NB4 (cell line): ENCODE data around the gene USF1.
"Not testable (repeated sequence)": the region's sequence is repeated elsewhere in the genome, so short reads cannot be mapped to it uniquely, and the experiment has no call there.

ENCODE experiments used
- DNase-seq: peaks from one replicate; pipeline ENCODE4 v3.0.0; 2010; ENCODE audit warnings: low read depth
- H3K4me3 ChIP-seq: one replicate; pipeline ENCODE4 v1.5.1; 2011; ENCODE audit warnings: mild to moderate bottlenecking, low read depth, low read length, moderate library complexity
- MYC ChIP-seq: IDR thresholded peaks from 2 replicates; pipeline ENCODE4 v1.6.1; 2011; ENCODE audit warnings: low read depth, low read length
- POLR2A ChIP-seq: IDR thresholded peaks from 2 replicates; pipeline ENCODE4 v1.6.1; 2011; ENCODE audit warnings: mild to moderate bottlenecking; ENCODE audit not compliant: insufficient read length; ENCODE audit errors: extremely low read depth
- TF ChIP-seq, protein P1 (sequence below): IDR thresholded peaks from one replicate; pipeline ENCODE4 v1.5.1; 2012; ENCODE audit warnings: low read depth, low read length
- TF ChIP-seq, protein P2 (sequence below): IDR thresholded peaks from 2 replicates; pipeline ENCODE4 v1.6.1; 2011; ENCODE audit warnings: low read depth, low read length

Gene USF1

DNA sequence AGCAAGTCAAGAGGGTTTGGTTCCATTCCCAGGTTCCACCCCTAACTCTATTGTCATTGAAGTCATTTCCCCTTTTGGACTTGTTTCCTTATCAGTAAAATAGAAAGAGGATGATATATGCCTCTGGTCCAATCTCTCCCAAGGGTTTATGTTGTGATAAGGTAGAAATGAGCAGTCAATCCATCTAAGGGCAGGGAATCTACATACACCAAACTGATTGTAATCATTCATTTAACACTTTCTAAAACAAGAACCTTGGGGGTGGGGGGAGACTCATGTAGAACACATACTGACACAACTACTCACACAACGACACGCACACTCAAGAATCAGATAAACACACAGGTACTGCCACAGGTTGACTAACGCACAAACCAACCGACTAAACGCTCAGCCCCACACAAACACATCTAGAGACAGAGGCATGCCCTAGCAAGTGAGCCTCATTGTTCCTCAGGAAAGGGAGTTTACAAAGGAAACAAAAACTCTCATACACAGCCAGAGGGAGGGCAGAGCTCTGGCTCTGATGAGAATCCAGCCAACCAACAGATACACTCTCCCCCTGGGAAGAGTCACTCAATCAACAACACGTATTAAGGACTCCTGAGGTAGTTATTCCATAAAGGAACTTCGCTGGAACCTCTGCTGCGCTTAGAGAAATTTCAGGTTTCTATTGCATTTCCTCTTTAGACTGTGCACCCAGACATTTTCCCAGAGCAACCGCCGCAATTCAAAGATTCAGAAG, 25.9 kb downstream of the USF1 start:
- peak overlapping the region; percentile 77 for H3K4me3 ChIP-seq
- DNase-seq = peak; percentile 41
- TF ChIP-seq, protein P1, sequence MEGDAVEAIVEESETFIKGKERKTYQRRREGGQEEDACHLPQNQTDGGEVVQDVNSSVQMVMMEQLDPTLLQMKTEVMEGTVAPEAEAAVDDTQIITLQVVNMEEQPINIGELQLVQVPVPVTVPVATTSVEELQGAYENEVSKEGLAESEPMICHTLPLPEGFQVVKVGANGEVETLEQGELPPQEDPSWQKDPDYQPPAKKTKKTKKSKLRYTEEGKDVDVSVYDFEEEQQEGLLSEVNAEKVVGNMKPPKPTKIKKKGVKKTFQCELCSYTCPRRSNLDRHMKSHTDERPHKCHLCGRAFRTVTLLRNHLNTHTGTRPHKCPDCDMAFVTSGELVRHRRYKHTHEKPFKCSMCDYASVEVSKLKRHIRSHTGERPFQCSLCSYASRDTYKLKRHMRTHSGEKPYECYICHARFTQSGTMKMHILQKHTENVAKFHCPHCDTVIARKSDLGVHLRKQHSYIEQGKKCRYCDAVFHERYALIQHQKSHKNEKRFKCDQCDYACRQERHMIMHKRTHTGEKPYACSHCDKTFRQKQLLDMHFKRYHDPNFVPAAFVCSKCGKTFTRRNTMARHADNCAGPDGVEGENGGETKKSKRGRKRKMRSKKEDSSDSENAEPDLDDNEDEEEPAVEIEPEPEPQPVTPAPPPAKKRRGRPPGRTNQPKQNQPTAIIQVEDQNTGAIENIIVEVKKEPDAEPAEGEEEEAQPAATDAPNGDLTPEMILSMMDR = no peak
- TF ChIP-seq, protein P2, sequence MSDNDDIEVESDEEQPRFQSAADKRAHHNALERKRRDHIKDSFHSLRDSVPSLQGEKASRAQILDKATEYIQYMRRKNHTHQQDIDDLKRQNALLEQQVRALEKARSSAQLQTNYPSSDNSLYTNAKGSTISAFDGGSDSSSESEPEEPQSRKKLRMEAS = no peak
- no peak for TF ChIP-seq POLR2A

DNA sequence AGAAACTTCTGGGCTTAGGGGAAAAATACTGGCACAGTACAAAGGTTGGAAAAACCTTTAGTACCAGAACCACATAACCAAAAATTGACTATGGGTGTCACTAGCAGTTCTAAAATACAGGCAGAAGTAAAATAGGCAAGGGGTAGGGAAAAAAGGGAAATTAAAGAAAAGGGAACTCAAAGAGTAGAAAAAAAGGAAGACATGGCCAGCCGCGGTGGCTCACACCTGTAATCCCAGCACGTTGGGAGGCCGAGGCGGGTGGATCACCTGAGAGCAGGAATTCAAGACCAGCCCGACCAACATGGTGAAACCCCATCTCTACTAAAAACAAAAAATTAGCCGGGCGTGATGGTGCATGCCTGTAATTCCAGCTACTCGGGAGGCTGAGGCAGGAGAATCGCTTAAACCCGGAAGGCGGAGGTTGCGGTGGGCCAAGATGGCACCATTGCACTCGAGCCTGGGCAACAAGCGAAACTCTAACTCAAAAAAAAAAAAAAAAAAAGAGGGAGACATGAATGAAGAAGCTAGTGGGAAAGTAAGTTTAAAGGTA, 26.6 kb downstream of the USF1 start:
- DNase-seq, H3K4me3 ChIP-seq: not testable (repeated sequence)

DNA sequence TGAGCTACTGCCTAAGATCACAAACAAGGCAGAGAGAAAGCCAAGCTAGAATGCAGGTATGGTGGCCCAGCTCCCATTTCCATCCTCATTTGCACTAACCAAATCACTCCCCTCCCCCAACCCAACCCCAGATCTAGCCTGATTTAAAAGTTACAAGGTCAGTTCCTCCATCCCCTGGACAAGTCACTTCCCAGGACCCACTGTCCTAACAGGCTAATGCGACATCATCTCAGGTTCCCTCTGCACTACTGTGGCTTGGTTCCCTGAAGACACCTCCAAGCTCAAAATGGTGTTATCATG, 27.2 kb downstream of the USF1 start:
- no peak for TF ChIP-seq MYC
- TF ChIP-seq, protein P2 = no peak
- TF ChIP-seq, protein P1 = no peak
- TF ChIP-seq POLR2A = no peak
- H3K4me3 ChIP-seq = no peak overlapping the region
- DNase-seq = no peak

DNA sequence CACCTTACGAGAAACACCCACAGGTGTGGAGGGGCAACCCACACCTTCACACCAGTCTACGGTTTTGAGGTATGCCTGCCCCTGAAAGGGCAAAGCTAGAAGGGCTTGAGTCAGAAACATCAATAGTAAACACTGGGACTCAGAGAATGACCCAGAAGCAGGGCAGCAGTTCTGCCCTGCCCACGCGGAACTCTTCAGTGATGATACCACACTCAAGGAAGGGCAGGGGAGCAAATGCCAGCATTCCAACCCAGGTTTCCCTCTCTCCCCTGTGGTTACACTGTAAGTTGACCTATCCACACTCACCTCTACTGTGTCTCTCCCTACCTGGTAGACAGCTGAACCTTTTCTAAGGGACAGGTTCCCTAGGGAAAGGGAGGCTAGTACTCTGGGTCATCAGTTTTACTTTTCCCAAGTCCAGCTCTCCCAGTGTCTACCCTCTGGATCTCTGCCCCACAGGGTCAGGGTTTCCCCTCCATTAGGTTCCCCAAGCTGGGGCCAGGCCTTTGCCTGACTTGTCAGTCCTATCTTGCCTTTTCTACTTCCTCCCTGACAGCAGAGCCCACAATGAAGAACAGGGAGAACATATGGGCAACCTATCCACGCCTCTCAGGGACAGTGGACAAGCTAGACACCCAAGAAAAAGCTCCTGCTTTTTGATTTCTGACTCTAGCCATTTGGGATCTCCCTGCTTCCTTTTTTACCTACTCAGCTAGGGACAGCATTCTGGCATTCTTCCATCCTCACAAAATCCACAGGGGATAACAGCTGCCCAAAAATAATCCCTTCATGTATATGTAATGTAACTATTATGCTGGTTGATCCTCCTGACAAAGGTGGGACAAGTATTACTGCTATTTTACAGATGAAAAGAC, 27.8 kb downstream of the USF1 start:
- no peak overlapping the region for H3K4me3 ChIP-seq
- peak; percentile 26 for DNase-seq
- TF ChIP-seq, protein P2 = no peak
- no peak for TF ChIP-seq MYC
- no peak for TF ChIP-seq POLR2A
- TF ChIP-seq, protein P1 = no peak

DNA sequence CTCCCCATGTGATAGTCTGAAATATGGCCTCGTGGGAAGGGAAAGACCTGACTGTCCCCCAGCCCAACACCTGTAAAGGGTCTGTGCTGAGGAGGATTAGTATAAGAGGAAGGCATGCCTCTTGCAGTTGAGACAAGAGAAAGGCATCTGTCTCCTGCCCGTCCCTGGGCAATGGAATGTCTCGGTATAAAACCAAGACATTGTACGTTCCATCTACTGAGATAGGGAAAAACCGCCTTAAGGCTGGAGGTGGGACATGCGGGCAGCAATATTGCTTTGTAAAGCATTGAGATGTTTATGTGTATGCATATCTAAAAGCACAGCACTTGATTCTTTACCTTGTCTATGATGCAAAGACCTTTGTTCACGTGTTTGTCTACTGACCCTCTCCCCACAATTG, 28.6 kb downstream of the USF1 start:
- H3K4me3 ChIP-seq, DNase-seq: not testable (repeated sequence)

DNA sequence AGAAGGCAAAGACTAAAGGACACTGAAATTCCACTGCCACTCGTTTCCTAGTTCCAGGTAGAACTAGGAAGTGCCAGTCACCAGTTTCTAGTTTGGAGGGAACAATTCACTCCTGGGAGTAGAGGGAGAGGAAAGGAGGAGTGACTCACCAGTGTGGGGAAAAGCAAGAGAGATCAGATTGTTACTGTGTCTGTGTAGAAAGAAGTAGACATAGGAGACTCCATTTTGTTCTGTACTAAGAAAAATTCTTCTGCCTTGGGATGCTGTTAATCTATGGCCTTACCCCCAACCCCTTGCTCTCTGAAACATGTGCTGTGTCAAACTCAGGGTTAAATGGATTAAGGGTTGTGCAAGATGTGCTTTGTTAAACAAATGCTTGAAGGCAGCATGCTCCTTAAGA, 29.1 kb downstream of the USF1 start:
- not testable (repeated sequence) for H3K4me3 ChIP-seq, DNase-seq

DNA sequence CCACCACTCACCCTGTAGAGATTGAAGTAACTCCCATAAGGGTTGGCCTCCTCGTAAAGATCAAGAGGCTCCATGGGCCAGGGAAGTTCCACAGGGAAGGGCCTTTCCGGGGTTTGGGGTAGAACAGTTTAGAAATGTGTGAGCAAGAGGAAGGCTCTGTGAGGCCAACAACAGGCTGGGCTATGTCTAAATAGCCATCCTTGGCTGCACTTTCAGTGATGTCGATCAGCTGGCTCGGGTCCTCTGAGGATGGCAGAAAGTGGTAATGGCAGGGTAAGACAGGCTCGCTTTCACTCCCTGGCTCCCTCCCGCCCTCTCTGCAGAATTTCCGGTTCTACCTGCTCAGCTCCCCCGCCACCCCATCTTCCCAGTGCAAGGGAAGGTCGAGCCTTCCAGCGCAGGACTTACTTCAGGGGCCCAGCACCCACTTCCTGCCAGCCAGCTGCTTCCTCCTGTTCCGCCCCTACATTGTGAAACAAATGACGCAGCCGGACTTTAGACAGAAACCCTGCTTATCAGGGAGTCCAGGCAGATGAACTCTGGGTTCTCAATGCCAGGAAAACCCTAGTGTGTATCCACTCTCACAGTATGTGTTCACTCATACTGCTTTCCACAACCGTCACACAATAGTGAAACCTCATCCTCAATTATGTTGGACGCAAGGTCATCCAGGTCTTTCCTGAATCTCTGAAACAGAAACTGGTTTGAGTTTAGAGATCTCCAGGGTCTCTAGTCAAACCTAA, 32.1 kb downstream of the USF1 start:
- DNase-seq = peak; percentile 98
- TF ChIP-seq POLR2A (no peak), MYC (peak; percentile 66; the same call in 1 of the 2 replicates)
- TF ChIP-seq, protein P1 = no peak
- TF ChIP-seq, protein P2 = 0 out of 2 replicates have a peak, but pooled peaks have one; percentile 47
- peak overlapping the region; percentile 44 for H3K4me3 ChIP-seq
